Measurements from ENCODE around the gene RDX.

GRCh38 chr11:110242188-110242587 lies 54.2 kb downstream of the RDX start:
- no peak for TF ChIP-seq CTCF (IDR thresholded peaks at IDR 0.05; ENCODE audit: low read depth, low read length, poor library complexity, severe bottlenecking)
- no peak for TF ChIP-seq EZH2phosphoT487 (IDR thresholded peaks at IDR 0.05; ENCODE audit: borderline replicate concordance, low read length)

All from DOHH2 (cell line).